ENCODE results near the gene PHF1.
"Not testable (repeated sequence)": the region's sequence is repeated elsewhere in the genome, so short reads cannot be mapped to it uniquely, and the experiment has no call there.

PHF1 gene

DNA sequence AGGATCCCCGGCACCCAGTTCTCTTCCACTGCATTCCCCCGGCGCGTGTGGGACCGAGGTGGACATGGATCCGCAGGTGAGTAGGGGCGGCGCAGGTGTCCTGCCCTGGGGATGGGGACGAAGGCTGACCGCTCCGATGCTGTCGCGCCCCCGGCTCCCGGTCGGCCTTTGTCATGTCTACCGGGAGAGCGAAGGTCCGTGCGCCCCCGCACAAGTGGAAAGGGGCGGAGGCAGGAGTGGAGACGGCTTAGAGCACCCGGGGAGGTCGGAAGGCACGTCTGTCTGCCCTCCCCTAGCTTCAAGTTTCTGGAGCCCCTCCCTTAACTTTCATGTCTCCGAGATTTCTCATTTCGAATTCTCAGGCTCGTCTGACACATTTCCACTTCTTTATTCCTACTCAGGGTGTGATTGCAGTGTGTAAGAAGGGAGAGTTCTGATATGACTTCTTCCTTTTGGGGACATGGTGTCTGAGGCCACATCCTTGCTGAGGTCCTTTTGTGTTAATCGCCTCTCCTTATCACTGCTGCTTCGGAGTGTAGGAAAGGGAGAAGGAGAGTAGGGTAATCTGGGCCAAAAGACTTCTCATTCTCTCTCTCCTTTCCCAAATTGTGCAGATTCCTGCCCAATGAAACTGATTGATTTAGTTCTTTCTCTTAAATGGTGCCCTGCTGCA is 18.8 kb upstream of the PHF1 start:
- no peak for DNase-seq (ENCODE audit: low spot score)

DNA sequence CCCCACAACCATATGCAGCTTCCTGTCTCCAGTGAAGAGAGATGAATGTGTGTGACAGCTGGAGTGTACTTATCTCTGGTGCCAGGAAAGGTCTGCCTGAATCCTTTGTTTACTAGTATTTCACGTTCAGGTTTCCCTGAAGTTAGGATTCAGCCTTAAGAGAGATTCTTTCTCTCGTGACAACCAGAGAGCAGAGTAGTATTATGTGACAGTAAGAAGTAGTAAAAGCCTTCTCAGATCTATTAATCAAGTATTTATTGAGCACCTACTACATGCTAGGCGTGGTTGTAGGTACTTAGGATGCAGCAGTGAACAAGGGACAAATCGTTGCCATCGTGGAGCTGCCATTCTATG is 18.2 kb upstream of the PHF1 start:
- no peak for DNase-seq (ENCODE audit: low spot score)

DNA sequence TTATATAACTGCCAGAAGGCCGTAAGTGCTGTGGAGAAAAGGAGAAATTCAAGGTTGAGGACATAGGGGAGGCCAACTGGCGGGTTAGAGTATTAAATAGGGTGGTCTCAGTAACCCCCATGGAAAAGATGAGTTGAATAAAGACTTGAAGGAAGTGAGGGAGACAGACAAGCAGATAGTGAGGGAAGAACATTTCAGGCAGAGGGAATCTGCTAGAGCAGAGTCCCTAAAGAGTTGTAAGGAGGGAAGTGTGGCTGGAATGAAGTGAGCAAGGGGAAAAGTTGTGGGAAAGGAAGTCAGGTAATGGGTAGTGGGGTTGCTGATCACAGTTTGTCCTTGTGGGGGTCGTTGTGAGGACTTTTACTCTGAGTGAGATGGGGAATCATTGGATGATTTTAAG is 17.8 kb upstream of the PHF1 start:
- no peak for DNase-seq (ENCODE audit: low spot score)

DNA sequence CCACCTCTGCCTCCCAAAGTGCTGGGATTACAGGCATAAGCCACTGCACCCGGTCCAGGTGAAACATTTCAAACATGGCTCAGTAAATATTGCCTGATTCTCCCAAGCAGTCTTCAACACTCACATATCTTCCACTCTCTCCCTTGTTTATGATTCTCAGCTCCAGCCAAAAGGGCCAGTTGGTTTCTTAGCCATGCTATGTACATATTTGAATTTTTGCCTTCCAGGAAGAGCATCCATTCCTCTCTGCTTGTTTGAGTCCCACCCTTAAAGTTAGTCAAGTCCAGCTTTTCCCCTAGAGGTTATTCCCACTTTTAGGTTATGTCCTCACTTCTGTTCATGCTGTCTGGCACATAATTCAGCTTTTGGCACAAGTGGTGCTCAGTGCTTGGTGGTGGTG is 13.3 kb upstream of the PHF1 start:
- no peak for DNase-seq (ENCODE audit: low spot score)

DNA sequence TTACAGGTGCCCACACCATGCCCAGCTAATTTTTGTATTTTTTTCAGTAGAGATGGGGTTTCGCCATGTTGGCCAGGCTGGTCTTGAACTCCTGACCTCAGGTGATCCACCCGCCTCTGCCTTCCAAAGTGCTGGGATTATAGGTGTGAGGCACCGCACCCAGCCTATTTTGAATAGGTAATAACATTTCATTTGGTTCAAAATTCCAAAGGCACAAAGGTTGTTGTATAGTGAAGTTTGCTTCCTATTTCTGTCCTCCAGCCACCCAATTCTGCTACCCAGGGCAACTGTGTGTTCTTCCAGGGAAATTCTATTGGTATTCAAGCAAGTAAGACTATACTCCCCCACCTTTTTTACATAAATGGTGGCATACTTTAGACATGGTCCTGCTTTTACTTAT is 12.2 kb upstream of the PHF1 start:
- DNase-seq (ENCODE audit: low spot score) = not testable (repeated sequence)

DNA sequence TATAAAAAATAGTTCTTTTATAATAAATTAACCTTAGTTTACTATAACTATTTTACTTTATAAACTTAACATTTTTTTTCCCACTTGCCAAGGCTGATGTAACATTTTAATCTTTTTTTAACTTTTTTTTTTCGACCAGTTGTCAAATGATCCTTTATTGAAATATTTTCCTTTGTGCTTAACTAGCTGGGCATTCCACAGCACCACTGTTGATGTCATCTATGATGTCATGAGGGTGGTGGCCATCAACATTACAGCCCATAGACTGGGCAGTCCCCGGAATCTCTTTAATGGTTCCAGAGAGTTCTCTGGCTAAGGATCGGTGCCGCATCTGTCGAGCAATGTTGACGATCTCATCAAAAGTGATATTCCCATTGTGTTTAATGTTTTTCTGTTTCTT is 10.9 kb upstream of the PHF1 start:
- not testable (repeated sequence) for DNase-seq (ENCODE audit: low spot score)

DNA sequence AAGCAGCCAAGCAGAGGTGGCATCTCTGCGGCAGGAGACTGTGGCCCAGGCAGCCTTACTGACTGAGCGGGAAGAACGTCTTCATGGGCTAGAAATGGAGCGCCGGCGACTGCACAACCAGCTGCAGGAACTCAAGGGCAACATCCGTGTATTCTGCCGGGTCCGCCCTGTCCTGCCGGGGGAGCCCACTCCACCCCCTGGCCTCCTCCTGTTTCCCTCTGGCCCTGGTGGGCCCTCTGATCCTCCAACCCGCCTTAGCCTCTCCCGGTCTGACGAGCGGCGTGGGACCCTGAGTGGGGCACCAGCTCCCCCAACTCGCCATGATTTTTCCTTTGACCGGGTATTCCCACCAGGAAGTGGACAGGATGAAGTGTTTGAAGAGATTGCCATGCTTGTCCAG is 5.9 kb upstream of the PHF1 start:
- DNase-seq (ENCODE audit: low spot score) = no peak

DNA sequence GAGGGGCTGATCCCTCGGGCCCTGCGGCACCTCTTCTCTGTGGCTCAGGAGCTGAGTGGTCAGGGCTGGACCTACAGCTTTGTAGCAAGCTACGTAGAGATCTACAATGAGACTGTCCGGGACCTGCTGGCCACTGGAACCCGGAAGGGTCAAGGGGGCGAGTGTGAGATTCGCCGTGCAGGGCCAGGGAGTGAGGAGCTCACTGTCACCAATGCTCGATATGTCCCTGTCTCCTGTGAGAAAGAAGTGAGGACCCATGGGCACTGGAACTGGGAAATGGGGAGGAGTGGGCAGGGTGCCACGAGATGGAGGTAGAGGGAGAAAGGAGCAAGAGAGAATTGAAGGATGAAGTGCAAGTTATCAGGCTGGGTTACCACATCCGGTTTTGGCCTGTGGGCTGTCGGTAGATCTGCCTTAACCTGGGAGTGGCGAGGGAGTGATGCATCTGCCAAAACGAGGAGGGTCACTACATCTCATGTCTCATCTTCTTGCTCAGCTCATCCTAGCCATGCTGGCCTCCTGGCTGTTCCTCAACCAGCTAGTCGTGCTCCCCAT is 5.4 kb upstream of the PHF1 start:
- no peak for DNase-seq (ENCODE audit: low spot score)

DNA sequence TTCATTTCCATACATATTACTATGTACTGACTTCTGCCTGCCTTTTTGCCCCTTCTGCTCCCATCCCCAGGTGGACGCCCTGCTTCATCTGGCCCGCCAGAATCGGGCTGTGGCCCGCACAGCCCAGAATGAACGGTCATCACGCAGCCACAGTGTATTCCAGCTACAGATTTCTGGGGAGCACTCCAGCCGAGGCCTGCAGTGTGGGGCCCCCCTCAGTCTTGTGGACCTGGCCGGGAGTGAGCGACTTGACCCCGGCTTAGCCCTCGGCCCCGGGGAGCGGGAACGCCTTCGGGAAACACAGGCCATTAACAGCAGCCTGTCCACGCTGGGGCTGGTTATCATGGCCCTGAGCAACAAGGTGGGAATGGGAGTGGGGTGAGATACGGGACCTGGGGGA is 4.7 kb upstream of the PHF1 start:
- DNase-seq (ENCODE audit: low spot score) = no peak

DNA sequence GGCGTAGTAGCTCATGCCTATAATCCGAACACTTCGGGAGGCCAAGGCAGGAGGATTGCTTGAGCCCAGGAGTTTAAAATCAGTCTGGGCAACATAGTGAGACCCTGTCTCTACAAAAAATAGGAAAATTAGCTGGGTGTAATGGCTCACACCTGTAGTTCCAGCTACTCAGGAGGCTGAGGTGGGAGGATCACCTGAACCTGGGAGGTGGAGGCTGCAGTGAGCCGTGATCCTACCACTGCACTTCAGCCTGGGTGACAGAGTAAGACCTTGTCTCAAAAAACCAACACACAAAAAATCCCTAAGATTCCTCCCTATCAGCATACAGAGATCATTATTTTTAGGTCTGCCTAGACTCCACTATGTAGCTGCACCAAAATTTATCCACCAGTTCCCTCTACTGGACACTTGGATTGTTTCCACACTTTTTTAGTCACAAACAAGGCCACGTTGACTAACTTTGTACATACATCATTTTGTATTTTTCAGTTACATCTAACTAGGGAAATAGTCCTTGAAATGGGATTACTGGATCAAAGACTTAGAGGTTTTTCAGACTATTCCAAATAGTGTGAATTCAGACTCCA is 3.6 kb upstream of the PHF1 start:
- no peak for DNase-seq (ENCODE audit: low spot score)

DNA sequence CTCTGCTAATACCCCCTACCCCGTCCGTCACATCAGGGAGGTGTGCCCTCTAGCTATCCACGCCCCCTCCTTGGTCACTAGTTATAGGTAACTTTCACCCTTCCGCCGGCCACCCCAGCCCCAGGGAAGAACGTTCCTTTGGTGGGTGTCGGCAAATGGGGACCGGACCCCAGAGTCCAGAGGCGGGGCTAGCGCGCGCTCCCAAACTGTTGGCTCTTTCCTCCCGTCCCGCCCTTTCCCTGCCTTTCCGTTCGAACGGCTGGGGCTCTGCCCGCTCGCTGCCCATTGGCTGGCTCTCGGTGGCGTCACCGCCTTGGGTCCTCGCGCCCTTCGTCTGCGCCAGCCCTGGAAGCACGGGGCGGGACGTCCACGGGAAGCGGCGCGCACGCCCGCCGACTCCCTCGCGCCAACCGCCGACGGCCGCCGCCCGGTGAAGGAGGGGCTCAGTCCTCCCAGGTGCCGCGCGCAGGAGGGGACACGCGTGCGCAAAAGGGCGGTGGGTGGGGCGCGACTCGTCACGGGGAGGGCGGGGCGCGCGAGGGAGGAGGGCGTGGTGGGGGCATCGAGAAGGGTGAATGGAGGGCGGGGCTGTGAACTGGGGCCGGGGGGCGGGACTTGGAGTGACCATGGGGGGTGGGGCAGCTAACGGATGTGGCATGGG is 634 bp upstream of the PHF1 start:
- DNase-seq (ENCODE audit: low spot score) = peak; percentile 95

DNA sequence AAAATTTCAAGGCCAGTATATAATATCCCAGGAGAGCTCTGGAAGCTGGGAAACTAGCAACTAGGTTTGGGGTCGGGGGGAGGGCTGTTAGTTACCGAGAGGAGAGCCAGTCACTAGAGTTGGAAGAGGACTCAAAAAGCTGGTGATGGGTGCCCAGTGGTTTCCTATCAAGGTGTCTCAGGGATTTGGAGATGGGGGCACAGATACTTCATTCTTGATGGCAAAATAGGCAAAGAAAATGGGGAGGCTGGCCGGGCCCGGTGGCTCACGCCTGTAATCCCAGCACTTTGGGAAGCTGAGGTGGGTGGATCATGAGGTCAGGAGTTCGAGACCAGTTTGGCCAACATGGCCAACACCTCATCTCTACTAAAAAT is 805 bp downstream of the PHF1 start:
- DNase-seq (ENCODE audit: low spot score) = no peak

DNA sequence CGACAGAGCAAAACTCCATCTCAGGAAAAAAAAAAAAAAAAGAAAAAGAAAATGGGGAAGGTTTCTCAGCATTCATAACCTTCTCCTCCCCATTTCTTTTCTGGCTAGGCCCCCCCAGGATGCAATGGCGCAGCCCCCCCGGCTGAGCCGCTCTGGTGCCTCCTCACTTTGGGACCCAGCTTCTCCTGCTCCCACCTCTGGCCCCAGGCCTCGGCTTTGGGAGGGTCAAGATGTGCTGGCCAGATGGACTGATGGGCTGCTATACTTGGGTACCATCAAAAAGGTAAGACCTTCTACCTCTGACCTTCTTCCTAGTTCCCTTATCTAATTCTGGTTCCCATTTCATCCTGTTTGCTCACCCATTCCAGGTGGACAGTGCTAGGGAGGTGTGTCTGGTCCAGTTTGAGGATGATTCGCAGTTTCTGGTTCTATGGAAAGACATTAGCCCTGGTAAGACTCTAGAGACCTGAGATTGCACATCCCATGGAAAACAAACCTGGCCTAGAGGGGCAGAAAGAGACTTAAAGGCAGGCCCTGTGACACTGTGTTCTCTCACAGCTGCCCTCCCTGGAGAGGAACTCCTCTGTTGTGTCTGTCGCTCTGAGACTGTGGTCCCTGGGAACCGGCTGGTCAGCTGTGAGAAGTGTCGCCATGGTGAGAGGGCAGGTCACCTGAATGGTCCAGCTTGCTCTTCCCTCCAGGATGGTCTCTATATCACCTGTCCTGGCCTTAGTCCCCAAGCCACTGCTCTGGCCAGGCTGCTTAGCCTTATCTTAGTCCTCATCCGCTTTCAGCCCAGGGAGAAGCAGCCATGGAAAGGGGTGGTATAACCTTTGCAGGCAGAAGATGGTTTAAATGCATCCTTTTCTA is 1.6 kb downstream of the PHF1 start:
- DNase-seq (ENCODE audit: low spot score) = no peak

DNA sequence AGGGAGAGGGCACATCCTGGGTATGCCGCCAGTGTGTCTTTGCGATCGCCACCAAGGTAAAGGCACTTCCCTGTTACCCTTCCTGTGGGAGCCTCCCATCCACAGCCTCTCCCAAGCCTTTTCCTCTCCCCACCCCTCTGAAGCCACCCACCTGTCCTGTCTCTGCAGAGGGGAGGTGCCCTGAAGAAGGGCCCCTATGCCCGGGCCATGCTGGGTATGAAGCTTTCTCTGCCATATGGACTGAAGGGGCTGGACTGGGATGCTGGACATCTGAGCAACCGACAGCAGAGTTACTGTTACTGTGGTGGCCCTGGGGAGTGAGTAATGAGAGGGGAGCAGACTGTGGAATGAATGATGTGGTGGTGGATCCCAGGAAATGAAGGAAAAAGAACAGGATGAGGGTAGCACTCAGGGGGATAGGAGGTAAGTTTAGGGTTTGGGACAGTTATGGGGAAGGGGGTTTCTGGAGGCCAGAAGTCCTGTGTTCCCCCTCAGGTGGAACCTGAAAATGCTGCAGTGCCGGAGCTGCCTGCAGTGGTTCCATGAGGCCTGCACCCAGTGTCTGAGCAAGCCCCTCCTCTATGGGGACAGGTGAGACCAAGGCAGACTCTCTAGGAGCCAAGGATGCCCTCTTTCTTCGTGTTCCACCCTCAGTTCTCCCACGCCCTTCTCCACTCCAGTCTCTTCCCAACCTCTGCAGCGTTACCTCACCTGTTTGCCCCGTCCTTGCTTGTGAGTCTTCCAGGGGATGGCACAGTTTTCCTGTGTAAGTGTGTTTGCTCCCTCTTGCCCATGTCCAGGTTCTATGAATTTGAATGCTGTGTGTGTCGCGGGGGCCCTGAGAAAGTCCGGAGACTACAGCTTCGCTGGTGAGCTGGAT is 2.7 kb downstream of the PHF1 start:
- no peak for DNase-seq (ENCODE audit: low spot score)

DNA sequence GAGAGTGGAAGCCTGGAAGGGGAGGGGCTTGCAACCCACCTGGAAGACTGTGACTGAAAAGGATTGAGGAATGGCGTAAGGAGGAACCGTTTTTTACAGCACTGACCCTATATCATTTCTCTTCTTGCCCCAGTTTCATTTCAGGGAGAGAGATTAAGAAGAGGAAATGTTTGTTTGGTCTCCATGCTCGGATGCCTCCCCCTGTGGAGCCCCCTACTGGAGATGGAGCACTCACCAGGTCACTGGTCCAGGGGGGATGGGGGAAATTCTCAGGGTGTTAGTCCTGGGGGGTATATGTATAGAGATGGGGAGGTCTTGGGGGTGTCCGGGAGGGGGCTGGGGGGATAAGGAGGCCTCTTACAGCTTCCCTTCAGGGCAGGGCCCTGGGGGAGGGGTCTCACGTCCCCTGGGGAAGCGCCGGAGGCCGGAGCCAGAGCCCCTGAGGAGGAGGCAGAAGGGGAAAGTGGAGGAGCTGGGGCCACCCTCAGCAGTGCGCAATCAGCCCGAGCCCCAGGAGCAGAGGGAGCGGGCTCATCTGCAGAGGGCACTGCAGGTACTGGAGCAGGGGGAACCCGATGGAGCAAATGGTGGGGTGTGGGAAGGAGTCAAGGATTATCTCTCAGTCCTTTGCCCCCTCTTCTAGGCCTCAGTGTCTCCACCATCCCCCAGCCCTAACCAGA is 3.9 kb downstream of the PHF1 start:
- DNase-seq (ENCODE audit: low spot score) = no peak

DNA sequence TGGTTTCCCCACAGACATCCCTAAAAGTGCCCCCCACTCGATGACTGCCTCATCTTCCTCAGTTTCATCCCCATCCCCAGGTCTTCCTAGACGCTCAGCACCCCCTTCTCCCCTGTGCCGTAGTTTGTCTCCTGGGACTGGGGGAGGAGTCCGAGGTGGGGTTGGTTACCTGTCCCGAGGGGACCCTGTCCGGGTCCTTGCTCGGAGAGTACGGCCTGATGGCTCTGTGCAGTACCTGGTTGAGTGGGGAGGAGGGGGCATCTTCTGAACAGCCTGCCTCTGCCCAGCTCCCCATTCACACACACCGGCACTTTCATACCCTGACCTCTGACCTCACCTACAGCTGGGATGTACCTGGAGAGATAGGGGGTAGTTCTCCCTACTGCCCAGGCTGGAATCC is 5.0 kb downstream of the PHF1 start:
- no peak for DNase-seq (ENCODE audit: low spot score)

DNA sequence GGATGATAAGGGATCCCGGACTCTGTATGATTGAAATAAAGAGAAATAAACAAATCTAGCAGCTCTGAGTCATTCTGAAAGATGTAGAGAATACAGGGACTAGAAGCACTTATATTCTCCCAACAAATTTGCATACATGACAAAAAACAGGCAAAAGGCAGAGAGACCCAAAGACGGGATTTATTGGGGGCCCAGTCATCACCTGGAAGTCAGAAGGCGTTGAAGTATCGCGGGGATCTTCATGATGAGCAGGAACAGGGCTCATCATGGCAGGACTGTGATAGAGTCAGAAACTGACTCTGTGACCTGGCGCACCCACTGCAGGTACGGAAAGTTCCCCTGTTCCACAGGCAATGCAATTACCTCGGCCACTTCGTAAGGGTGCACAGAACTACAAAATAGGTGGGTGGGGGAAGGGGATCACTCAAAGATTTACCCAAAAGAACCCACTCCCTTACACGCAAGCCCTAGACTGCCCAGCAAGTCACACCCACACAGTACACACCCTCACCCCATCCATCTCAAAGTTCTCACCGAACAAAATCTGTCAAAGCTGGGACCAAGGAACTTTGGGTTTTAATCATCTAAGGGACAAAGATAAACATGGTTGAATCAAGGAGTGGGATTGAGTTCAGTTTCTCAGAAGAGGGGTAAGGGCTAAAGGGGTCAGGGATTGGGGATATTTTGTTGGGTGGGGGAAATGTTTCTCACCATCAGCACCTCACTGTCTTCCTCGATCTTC is 5.7 kb downstream of the PHF1 start:
- no peak for DNase-seq (ENCODE audit: low spot score)

DNA sequence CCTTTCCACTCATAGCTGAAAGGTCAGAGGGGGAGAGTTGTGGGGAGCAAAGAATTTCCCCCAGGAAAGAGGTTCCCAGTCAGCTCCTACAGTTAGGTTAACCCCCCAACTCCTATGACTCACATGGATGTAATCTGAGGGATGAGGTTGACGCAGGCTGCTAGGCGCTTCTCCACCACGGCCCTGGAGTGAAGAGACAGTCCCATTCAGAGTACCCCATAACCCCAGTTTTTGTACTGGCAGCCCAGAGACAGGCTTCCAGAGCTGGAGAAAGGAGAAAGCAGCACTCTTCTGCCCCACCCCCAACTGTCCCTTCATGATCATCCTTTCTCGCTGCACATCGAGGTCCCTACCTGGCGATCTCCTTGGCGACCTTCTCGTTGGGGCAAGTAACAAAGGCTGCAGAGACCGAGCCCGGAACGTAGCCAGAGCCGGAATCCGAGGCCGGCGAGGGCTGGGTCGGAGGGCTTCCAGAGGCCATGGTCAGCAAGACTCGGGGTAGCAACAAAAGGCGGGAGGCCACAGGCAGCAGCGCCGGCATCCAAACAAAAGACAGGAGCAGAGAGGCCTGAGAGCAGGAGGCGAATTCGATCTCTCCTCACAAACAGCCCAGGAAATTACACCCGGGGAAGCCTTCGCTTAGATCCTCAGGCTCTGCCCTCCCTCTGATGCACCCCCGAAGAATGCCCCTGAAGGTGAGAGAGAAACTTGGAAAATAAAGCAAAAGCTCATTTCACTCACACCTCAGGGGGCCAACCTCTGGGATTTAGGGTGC is 6.5 kb downstream of the PHF1 start:
- DNase-seq (ENCODE audit: low spot score) = no peak

DNA sequence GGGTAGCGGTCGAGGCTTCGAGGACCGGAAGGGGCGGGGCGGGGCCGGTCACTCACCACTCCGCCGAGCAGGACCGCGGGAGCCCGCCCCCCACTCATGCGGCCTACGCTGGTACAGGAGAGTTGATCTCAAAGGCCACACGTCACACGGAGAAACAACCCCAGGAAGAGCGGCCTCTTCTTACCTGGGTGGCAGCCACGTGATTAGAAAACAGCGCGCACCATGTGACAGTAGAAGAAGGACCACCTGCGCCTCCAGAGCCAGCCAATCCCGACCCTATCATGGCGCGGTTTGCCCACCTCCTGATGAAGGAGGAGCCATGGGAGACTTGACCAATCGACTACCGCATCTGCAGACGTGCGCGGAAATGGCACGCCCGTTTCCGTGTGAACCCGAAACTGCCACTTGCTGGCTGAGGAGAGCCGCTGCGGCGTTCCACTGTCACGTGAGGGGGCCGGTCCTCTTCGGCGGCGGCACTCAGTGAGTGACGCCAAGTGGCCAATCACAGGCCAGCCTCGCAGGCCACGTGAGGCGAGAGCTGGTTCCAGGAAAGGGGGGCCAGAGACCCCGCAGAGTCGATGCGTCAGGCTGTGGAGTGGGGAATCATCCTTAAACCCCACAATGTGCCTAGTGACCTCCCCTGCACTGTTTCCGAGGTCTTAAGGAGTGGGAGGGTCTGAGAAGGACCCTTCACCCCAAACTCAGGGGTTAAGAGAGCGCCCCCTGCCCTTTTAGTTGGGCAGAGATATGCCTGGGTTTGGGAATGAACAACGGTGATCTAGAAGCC is 7.3 kb downstream of the PHF1 start, which contains the start of gene CUTA:
CUTA (minus strand) TSS at position 205 of the 787 bp plus-strand sequence; CDS start at position 98, 107 bp downstream.
- peak; percentile 100 for DNase-seq (ENCODE audit: low spot score)
